Thyroid gland (tissue), 4 donors: Measurements from ENCODE around the gene ANO2.

Experiments used
- POLR2A ChIP-seq, 2 donors: fragments of 450-650 bp; IDR thresholded peaks; one replicate each; pipeline ENCODE4 v1.6.1; 2017; ENCODE audit warnings: antibody characterized with exemption in 2 of 2, mild to moderate bottlenecking in 2 of 2, moderate library complexity in 1 of 2
- TF ChIP-seq, protein P1 (sequence below), 6 experiments: fragments of 200-600 bp in 3 of 6; fragments of 450-650 bp in 3 of 6; sonication (generic) in 3 of 6; IDR thresholded peaks; one replicate each; pipeline ENCODE4 v1.5.1; 2016 to 2019; ENCODE audit warnings: antibody characterized with exemption in 6 of 6, mild to moderate bottlenecking in 2 of 6, inconsistent platforms in 1 of 6, moderate library complexity in 1 of 6

DNA sequence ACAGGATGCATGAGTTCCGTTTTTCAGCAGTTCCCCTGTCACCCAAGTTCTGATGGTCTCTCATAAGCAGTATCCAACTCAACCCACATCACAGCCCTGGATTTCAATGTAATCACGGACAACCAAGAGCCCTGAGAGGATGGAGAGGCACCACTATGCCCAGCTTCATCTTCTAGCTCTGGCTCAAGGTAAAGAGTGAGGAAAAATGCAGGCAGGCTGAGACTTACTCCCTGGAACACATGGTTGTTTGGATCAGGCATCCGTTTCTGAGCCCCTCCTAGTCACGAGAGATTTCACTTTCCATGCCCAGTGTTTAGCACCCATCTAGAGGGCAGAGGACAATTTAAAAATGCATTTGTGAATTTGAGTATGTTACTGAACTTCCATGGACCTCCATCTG, 45.0 kb downstream of the ANO2 start:
- TF ChIP-seq, protein P1, sequence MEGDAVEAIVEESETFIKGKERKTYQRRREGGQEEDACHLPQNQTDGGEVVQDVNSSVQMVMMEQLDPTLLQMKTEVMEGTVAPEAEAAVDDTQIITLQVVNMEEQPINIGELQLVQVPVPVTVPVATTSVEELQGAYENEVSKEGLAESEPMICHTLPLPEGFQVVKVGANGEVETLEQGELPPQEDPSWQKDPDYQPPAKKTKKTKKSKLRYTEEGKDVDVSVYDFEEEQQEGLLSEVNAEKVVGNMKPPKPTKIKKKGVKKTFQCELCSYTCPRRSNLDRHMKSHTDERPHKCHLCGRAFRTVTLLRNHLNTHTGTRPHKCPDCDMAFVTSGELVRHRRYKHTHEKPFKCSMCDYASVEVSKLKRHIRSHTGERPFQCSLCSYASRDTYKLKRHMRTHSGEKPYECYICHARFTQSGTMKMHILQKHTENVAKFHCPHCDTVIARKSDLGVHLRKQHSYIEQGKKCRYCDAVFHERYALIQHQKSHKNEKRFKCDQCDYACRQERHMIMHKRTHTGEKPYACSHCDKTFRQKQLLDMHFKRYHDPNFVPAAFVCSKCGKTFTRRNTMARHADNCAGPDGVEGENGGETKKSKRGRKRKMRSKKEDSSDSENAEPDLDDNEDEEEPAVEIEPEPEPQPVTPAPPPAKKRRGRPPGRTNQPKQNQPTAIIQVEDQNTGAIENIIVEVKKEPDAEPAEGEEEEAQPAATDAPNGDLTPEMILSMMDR (IDR thresholded peaks at IDR 0.05) = no peak
- TF ChIP-seq POLR2A (IDR thresholded peaks at IDR 0.05) = no peak
